ENCODE measurements around the gene SCYGR3.

Gene SCYGR3

GRCh38 chr2:227592694-227593387, 21.8 kb downstream of the SCYGR3 start:
- TF ChIP-seq POLR2AphosphoS5 (IDR thresholded peaks at IDR 0.05; ENCODE audit: borderline replicate concordance, low read depth, low read length) (no peak), EZH2 (IDR thresholded peaks at IDR 0.05) (no peak), FOXP2 (optimal IDR thresholded peaks at IDR 0.05; ENCODE audit: control extremely low read depth, extremely low read length, insufficient read depth) (no peak)
- Histone ChIP-seq H3K9me3 (ENCODE audit: low read depth, low read length) (no peaks in the 10 kb centered on the region), H3K36me3 (ENCODE audit: insufficient read depth, low read length) (no peaks in the 10 kb centered on the region), H3K4me3 (no peak overlapping the region), H3K9ac (ENCODE audit: insufficient read length) (no peak overlapping the region), H3K27ac (no peak overlapping the region)
- DNase-seq (ENCODE audit: low read depth, low spot score), result no peak

DNA sequence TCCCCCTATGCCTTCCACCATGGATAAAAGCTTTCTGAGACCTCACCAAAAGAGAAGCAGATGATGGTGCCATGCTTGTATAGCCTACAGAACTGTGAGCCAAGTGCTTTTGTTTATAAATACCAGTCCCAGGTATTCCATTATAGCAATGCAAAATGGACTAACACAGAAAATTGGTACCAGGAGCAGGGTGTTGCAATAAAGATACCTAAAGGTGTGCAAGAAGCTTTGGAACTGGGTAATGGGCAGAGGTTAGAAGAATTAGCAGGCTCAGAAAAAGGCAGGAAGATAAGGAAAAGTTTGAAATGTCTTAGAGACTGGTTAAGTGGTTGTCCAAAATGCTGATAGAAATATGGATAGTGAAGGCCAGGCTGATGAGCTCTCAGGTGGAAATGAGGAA, 32.3 kb downstream of the SCYGR3 start:
- no peak overlapping the region for H3K4me3 ChIP-seq
- H3K9ac ChIP-seq (ENCODE audit: insufficient read length), result no peak overlapping the region
- TF ChIP-seq POLR2AphosphoS5 (IDR thresholded peaks at IDR 0.05; ENCODE audit: borderline replicate concordance, low read depth, low read length) (no peak), EZH2 (IDR thresholded peaks at IDR 0.05) (no peak), FOXP2 (optimal IDR thresholded peaks at IDR 0.05; ENCODE audit: control extremely low read depth, extremely low read length, insufficient read depth) (no peak)
- H3K36me3 ChIP-seq (ENCODE audit: insufficient read depth, low read length), result no peaks in the 10 kb centered on the region
- H3K27ac ChIP-seq, result no peak overlapping the region
- H3K9me3 ChIP-seq (ENCODE audit: low read depth, low read length), result no peaks in the 10 kb centered on the region
- DNase-seq (ENCODE audit: low read depth, low spot score), result no peak

DNA sequence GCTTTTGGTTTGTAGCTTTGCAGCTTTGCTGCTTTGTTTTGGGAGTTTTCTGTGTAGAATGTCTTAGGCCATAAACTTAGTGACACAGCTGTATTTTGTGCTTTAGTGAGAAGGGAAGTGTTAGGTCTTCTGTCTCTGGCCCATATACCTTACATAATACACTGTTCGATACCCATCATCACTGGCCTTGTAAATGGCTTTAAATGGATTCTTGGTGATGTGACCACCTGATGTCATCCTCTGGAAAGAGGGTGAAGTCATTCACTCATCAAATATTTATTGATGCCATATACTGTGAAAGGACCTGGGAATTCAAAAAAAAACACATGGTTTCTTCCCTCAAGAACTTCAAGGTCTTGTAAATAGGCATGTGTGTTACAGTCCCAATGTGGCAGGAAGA, 34.8 kb downstream of the SCYGR3 start:
- Histone ChIP-seq H3K9me3 (ENCODE audit: low read depth, low read length) (no peaks in the 10 kb centered on the region), H3K4me3 (no peak overlapping the region), H3K36me3 (ENCODE audit: insufficient read depth, low read length) (no peaks in the 10 kb centered on the region), H3K9ac (ENCODE audit: insufficient read length) (no peak overlapping the region), H3K27ac (no peak overlapping the region)
- DNase-seq (ENCODE audit: low read depth, low spot score), result no peak
- TF ChIP-seq POLR2AphosphoS5 (IDR thresholded peaks at IDR 0.05; ENCODE audit: borderline replicate concordance, low read depth, low read length) (no peak), EZH2 (IDR thresholded peaks at IDR 0.05) (no peak), FOXP2 (optimal IDR thresholded peaks at IDR 0.05; ENCODE audit: control extremely low read depth, extremely low read length, insufficient read depth) (no peak)

DNA sequence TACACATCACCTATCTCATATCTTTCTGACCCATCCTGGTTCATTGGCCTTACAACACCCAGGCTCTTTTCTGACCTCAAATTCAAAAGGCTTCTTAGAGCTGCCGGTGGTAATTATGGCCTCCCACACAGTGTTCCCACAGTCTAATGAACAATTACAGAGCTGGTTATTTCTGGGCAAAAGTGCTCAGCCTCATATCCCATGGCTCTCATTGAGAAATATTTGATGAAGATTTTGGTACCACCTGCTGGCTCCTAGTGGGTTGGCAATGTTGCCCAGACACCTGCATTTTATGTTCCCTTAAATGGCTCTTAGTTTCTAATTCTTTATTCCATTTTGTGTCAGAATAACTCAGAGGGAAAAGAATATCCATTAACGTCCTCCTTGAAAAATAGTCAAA, 36.0 kb downstream of the SCYGR3 start:
- no peak for TF ChIP-seq POLR2AphosphoS5 (IDR thresholded peaks at IDR 0.05; ENCODE audit: borderline replicate concordance, low read depth, low read length)
- no peak for TF ChIP-seq FOXP2 (optimal IDR thresholded peaks at IDR 0.05; ENCODE audit: control extremely low read depth, extremely low read length, insufficient read depth)
- TF ChIP-seq EZH2 (IDR thresholded peaks at IDR 0.05), result no peak
- no peak for DNase-seq (ENCODE audit: low read depth, low spot score)
- no peak overlapping the region for H3K9ac ChIP-seq (ENCODE audit: insufficient read length)
- no peak overlapping the region for H3K27ac ChIP-seq
- H3K4me3 ChIP-seq, result no peak overlapping the region
- no peaks in the 10 kb centered on the region for H3K9me3 ChIP-seq (ENCODE audit: low read depth, low read length)
- no peaks in the 10 kb centered on the region for H3K36me3 ChIP-seq (ENCODE audit: insufficient read depth, low read length)

DNA sequence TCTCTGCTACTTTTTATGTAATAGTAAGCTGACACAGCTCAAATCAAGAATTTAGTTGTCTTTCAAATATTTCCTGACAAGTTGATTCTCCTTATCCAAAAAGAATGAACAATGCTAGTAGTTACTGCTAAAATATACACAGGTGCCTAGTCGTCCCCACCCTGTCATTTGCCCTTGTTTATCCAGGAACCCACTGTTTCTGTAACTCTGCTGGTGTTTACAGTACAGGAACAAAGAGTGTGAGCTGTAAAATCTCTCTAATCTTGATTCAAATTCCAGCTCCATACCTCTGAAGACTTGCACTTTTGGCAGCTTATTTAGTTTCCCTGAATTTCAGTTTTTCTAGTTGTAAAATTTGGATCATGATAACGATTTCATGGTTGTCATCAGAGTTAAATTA, 37.1 kb downstream of the SCYGR3 start:
- Histone ChIP-seq H3K9ac (ENCODE audit: insufficient read length) (no peak overlapping the region), H3K36me3 (ENCODE audit: insufficient read depth, low read length) (no peaks in the 10 kb centered on the region), H3K27ac (no peak overlapping the region), H3K4me3 (no peak overlapping the region), H3K9me3 (ENCODE audit: low read depth, low read length) (no peaks in the 10 kb centered on the region)
- DNase-seq (ENCODE audit: low read depth, low spot score), result no peak
- TF ChIP-seq FOXP2 (optimal IDR thresholded peaks at IDR 0.05; ENCODE audit: control extremely low read depth, extremely low read length, insufficient read depth), result no peak
- no peak for TF ChIP-seq POLR2AphosphoS5 (IDR thresholded peaks at IDR 0.05; ENCODE audit: borderline replicate concordance, low read depth, low read length)
- no peak for TF ChIP-seq EZH2 (IDR thresholded peaks at IDR 0.05)

DNA sequence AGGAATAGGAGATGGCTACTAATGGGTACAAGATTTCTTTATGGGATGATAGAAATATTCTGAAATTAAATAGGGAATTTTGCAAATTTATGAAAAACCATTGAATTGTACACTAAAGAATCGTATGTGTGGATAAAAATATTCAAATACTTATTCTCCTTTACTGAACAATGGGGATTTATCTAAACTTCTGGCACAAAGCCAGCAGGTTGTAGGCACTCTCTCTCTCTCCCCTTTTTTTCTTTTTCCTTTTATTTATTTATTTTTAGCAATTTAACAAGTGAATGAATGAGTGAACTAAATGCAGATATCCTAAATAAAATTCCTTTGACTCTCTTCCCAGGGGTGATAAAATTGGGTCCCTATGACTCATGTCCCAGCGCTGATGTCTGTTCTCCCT, 37.8 kb downstream of the SCYGR3 start:
- Histone ChIP-seq H3K9ac (ENCODE audit: insufficient read length) (no peak overlapping the region), H3K27ac (no peak overlapping the region), H3K4me3 (no peak overlapping the region), H3K9me3 (ENCODE audit: low read depth, low read length) (no peaks in the 10 kb centered on the region), H3K36me3 (ENCODE audit: insufficient read depth, low read length) (no peaks in the 10 kb centered on the region)
- TF ChIP-seq EZH2 (IDR thresholded peaks at IDR 0.05) (no peak), POLR2AphosphoS5 (IDR thresholded peaks at IDR 0.05; ENCODE audit: borderline replicate concordance, low read depth, low read length) (no peak), FOXP2 (optimal IDR thresholded peaks at IDR 0.05; ENCODE audit: control extremely low read depth, extremely low read length, insufficient read depth) (no peak)
- no peak for DNase-seq (ENCODE audit: low read depth, low spot score)

DNA sequence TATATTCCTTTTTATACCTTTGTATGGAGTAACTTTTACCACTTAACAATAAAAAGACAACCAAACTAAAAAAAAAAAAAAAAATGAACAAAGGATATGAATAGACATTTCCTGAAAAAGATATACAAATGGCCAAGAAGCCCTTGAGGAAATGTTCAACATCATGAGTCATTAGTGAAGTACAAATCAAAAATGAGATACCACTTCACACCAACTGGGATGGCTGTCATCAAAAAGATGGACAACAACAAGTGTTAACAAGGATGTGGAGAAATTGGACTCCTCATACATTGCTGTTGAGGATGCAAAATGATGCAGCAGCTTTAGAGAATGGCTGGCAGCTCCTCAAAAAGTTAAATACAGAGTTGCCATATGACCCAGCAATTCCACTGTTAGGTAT, 38.5 kb downstream of the SCYGR3 start:
- H3K36me3 ChIP-seq (ENCODE audit: insufficient read depth, low read length), result no peaks in the 10 kb centered on the region
- no peak for DNase-seq (ENCODE audit: low read depth, low spot score)
- no peak overlapping the region for H3K9ac ChIP-seq (ENCODE audit: insufficient read length)
- no peak for TF ChIP-seq POLR2AphosphoS5 (IDR thresholded peaks at IDR 0.05; ENCODE audit: borderline replicate concordance, low read depth, low read length)
- no peak for TF ChIP-seq FOXP2 (optimal IDR thresholded peaks at IDR 0.05; ENCODE audit: control extremely low read depth, extremely low read length, insufficient read depth)
- TF ChIP-seq EZH2 (IDR thresholded peaks at IDR 0.05), result no peak
- H3K4me3 ChIP-seq, result no peak overlapping the region
- H3K27ac ChIP-seq, result no peak overlapping the region
- H3K9me3 ChIP-seq (ENCODE audit: low read depth, low read length), result no peaks in the 10 kb centered on the region

DNA sequence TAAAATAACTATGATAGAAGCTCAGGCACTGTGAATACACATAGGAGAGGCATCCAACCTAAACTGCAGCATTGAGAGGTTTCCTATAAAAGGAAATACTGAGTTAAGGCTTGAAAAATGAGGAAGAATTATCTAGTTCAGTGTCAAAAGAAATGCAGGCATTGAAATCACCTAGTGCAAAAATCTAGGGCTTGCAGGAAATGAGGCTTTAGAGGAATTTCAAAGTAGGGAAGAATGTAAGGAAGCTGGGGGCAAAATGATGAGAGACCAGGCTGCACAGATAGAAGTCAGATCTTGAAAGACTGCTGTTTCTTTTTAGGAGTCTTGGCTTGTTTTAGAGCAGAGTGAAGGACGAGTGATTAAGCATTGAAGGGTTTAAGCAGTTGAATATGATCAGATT, 44.0 kb downstream of the SCYGR3 start:
- Histone ChIP-seq H3K9me3 (ENCODE audit: low read depth, low read length) (no peaks in the 10 kb centered on the region), H3K36me3 (ENCODE audit: insufficient read depth, low read length) (no peaks in the 10 kb centered on the region), H3K9ac (ENCODE audit: insufficient read length) (no peak overlapping the region), H3K27ac (no peak overlapping the region), H3K4me3 (no peak overlapping the region)
- TF ChIP-seq POLR2AphosphoS5 (IDR thresholded peaks at IDR 0.05; ENCODE audit: borderline replicate concordance, low read depth, low read length) (no peak), EZH2 (IDR thresholded peaks at IDR 0.05) (no peak), FOXP2 (optimal IDR thresholded peaks at IDR 0.05; ENCODE audit: control extremely low read depth, extremely low read length, insufficient read depth) (no peak)
- DNase-seq (ENCODE audit: low read depth, low spot score), result no peak

- Histone ChIP-seq H3K4me3 (no peak overlapping the region), H3K36me3 (ENCODE audit: insufficient read depth, low read length) (no peaks in the 10 kb centered on the region), H3K9ac (ENCODE audit: insufficient read length) (no peak overlapping the region), H3K9me3 (ENCODE audit: low read depth, low read length) (no peaks in the 10 kb centered on the region), H3K27ac (no peak overlapping the region)
- no peak for DNase-seq (ENCODE audit: low read depth, low spot score)
- TF ChIP-seq POLR2AphosphoS5 (IDR thresholded peaks at IDR 0.05; ENCODE audit: borderline replicate concordance, low read depth, low read length) (no peak), FOXP2 (optimal IDR thresholded peaks at IDR 0.05; ENCODE audit: control extremely low read depth, extremely low read length, insufficient read depth) (no peak), EZH2 (IDR thresholded peaks at IDR 0.05) (no peak)
Observed at GRCh38 chr2:227568852-227569169, 45.8 kb downstream of the SCYGR3 start.
